SK-N-DZ (cell line): ENCODE measurements around the gene SLC25A26.

ENCODE experiments used
- small RNA-seq, 2 experiments: library from RNA; depleted of rRNA; stranded (forward); fragments of <200 nt; gene quantifications; one replicate each; pipeline ENCODE3, GENCODE V24; 2014

The SLC25A26 gene

Small RNAs within 50 kb of the gene (small RNA-seq; reads per million reads assigned to genes)
- gene RN7SL482P (0 to 0.22 reads per million in 2 experiments), gene RNU6-787P (0 to 0.04 reads per million in 2 experiments)
